GM18526 (cell line): ENCODE data around the gene RELN.

Source experiments
- POLR2A ChIP-seq: IDR thresholded peaks from 3 replicates; pipeline ENCODE4 v1.6.1; 2011; ENCODE audit not compliant: insufficient read length; ENCODE audit errors: extremely low read depth

Gene RELN

GRCh38 chr7:103710247-103710646 is 279.2 kb downstream of the RELN start:
- TF ChIP-seq POLR2A = no peak

GRCh38 chr7:103706805-103707204 is 282.7 kb downstream of the RELN start:
- no peak for TF ChIP-seq POLR2A

GRCh38 chr7:103705542-103705941 is 283.9 kb downstream of the RELN start:
- no peak for TF ChIP-seq POLR2A

- TF ChIP-seq POLR2A = no peak
Measured at GRCh38 chr7:103704701-103705100, 284.8 kb downstream of the RELN start.

GRCh38 chr7:103702982-103703381 is 286.5 kb downstream of the RELN start:
- no peak for TF ChIP-seq POLR2A

GRCh38 chr7:103702454-103702853 is 287.0 kb downstream of the RELN start:
- no peak for TF ChIP-seq POLR2A

GRCh38 chr7:103699032-103699431 is 290.4 kb downstream of the RELN start:
- no peak for TF ChIP-seq POLR2A

GRCh38 chr7:103698064-103698463 is 291.4 kb downstream of the RELN start:
- TF ChIP-seq POLR2A = no peak

GRCh38 chr7:103695521-103695920 is 293.9 kb downstream of the RELN start:
- no peak for TF ChIP-seq POLR2A

GRCh38 chr7:103694304-103694703 is 295.2 kb downstream of the RELN start:
- TF ChIP-seq POLR2A = no peak

- no peak for TF ChIP-seq POLR2A
Measured at GRCh38 chr7:103691291-103691690, 298.2 kb downstream of the RELN start.

- TF ChIP-seq POLR2A = no peak
Measured at GRCh38 chr7:103690242-103690974, 299.1 kb downstream of the RELN start.

- no peak for TF ChIP-seq POLR2A
Measured at GRCh38 chr7:103689255-103689654, 300.2 kb downstream of the RELN start.

- no peak for TF ChIP-seq POLR2A
Measured at GRCh38 chr7:103687951-103688350, 301.5 kb downstream of the RELN start.

- no peak for TF ChIP-seq POLR2A
Measured at GRCh38 chr7:103687272-103687671, 302.2 kb downstream of the RELN start.

GRCh38 chr7:103686763-103687162 is 302.7 kb downstream of the RELN start:
- TF ChIP-seq POLR2A = no peak

- TF ChIP-seq POLR2A = no peak
Measured at GRCh38 chr7:103686064-103686463, 303.4 kb downstream of the RELN start.
